DMS114 treated with DMSO at 0.1 percent for 48 hours (cell line): Measurements from ENCODE around the gene MYBPC2.
A peak's percentile ranks its signal among the peaks of the same experiment; 100 is the strongest.

Experiments
- DNase-seq: peaks from one replicate; lab custom pipeline; 2025; ENCODE audit not compliant: unreplicated experiment; lab: John Stamatoyannopoulos, UW

MYBPC2 gene

GRCh38 chr19:50478901-50479715 lies 46.4 kb downstream of the MYBPC2 start:
- peak; percentile 31 for DNase-seq

DNA sequence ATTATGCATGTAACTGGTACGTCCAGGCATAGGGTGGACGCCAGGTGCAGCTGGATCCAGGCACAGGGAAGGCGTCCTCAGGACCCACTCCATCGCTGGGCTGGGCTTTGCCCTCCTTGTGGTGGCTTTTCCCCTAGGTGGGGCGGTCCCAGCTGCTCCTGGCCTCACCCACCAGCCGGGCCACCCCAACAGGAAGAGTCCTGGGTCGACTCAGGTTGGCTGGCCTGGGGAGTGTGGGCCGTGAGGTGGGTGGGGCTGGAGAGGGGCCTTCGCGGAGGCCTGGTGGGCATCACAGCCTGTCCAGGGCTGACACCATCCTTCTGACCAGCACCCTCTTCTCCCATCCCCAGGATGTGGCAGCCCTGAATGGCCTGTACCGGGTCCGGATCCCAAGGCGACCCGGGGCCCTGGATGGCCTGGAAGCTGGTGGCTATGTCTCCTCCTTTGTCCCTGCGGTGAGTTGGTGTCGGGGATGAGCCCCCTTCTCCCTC lies 47.1 kb downstream of the MYBPC2 start:
- no peak for DNase-seq

DNA sequence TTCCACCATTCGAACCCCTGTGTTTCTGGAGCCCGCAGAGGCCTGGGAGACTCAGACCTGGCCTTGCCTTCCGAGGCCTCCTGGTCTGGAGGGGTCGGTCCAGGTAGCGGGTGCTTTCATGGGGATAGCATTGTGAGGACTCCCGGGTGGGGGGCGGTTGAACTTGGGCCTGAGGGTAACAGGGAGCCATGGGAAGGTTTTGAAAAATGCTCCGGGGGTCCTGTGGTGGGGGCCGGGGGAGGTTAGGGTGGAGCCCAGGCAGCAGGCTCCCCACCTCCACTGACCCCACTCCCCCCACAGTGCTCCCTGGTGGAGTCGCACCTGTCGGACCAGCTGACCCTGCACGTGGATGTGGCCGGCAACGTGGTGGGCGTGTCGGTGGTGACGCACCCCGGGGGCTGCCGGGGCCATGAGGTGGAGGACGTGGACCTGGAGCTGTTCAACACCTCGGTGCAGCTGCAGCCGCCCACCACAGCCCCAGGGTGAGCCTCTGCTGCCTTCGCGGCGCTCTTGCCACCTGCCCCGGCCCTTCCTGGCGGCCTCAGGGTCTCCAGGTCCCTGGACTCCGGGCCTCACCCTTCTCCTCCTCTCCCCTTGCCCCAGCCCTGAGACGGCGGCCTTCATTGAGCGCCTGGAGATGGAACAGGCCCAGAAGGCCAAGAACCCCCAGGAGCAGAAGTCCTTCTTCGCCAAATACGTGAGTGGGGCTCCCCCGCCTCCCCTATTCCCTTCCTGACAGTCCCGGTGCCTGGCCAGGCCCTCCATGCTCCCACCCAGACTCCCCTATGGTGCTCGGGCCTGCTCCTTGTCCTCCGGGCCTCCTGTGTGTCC lies 47.8 kb downstream of the MYBPC2 start:
- no peak for DNase-seq

DNA sequence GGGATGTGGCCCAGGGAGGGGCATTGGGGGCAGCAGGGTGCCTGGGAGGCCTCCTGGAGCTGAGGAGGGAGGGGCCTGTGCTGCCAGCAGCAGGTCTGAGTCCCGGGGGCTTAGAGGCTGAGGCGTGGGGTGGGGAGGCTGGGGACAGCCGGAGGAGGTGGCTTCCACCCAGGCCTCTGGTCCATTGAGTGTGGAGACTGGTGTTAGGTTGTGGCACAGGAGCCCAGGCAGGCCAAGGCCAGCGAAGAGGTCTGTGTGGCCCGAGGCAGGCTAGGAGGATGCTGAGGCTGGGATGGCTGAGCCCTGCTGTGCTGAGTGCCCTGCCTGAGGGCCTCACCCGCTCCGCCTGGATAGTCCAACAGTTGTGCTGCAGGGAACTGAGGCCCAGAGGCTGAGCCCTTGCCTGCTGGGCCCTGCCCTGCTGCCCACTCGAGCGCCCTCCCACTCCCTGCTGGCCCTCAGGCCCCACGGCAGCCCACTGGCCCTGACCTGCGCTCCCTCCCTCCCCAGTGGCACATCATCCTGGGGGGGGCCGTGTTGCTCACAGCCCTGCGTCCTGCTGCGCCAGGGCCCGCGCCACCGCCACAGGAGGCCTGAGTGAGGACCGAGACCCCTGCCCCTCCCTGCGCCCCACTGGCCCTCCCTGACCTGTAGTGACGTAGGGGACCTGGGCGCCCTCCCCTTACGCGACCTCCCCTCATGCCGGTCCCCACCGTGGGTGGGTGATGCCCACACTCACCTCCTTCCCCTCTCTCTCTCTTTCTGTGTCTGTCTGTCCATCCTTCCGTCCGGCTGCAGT lies 48.9 kb downstream of the MYBPC2 start:
- no peak for DNase-seq

DNA sequence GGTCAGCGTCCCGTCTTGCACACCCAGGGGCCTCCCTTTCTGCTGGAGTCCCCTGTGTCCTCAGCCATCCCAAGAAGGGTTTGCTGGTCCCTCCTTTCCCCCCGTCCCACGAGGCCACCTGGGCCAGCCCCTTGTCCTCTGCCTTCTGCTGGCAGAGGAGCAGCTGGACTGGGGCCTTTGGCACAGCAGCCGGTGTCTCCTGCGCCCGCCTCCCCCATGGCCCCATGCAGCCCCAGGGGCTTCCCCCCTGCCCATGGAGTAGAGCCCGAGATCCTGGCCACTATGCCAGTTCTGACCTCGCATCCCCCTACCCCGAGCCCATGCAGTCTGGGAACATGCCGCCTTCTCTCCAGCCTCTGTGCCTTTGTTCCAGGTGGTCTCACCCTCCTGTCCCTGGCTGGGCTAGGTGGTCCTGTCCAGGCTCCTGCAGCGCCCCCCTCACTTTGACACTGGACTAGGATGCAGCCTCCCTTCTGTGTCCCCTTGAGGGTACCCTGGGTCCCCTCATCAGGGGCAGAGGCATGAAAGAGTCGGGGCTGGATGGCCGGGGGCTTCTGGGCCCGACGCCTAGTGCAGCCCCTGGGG lies 49.7 kb downstream of the MYBPC2 start:
- DNase-seq: no peak

- no peak for DNase-seq
Measured at GRCh38 chr19:50482916-50483315, 50.2 kb downstream of the MYBPC2 start.

GRCh38 chr19:50485284-50485955 lies 52.7 kb downstream of the MYBPC2 start:
- no peak for DNase-seq

DNA sequence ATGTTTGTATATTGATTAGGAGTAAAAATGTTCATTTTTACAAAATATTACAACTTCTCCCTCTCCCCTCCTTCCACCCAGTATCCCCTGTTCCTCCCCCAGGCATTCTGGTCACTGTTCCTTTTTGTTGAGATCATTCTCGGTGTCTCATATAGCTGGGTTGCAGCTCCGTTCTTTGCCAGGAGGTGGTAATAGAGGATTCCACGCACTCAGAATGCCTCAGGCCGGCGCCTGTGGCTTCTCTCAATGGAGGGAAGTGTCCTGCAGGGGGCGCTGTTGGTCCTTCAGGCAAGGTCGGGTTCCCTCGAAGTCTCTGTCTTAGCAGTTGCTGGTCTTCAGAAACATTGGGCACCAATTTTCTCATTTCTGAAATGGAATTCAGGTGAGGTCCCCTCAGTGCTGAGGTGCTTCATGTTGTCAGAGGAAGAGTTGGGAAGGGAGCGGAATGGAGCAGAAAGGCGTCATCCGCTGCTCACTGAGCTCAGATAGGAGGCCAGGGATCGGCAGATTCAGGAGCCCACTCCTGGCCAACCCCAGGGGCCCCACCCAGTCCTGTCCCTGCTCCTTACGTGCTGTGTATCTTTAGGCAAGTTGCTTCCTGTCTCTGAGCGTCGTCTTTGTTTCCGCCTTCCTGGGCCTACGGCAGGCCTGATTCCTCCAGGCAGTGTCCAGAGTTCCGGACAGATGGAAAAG lies 54.3 kb downstream of the MYBPC2 start:
- no peak for DNase-seq

DNA sequence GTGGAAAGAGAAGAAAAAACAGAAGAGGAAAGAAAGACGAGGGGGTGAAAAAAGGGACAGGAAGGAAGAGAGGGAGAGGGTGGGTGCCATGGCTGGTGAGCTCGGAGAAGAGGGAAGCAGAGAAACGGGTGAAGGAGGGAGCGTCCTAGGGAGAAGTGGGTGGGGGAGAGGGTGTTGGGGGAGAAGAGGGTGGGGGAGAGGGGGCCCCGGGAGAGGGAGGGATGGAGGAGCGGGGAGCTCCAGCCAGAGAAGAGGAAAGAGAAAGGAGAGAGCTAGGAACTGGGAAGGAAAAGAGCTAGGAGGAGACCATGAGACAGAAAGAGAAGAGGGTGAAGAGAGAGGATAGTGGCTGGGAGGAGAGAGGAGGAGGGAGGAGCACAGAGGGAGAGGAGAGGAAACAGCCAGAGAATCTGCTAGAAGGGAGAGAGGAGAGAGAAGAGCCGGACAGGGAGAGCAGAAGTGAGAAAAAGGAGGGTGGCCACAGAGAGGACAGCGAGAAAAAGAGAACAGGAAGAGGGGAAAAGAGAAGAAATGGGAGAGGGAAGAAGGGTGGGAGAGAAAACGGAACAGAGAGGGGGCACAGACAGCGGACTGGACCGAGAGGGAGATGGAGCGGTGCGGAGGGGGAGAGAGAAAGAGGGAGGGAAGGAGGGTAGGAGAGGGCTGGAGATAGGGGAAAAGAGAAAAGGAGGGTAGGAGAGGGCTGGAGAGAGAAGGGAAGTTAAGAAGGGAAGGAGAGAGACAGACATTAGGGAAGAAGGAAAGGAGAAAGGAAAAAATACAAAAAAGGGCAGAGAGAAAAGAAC lies 55.9 kb downstream of the MYBPC2 start:
- no peak for DNase-seq

DNA sequence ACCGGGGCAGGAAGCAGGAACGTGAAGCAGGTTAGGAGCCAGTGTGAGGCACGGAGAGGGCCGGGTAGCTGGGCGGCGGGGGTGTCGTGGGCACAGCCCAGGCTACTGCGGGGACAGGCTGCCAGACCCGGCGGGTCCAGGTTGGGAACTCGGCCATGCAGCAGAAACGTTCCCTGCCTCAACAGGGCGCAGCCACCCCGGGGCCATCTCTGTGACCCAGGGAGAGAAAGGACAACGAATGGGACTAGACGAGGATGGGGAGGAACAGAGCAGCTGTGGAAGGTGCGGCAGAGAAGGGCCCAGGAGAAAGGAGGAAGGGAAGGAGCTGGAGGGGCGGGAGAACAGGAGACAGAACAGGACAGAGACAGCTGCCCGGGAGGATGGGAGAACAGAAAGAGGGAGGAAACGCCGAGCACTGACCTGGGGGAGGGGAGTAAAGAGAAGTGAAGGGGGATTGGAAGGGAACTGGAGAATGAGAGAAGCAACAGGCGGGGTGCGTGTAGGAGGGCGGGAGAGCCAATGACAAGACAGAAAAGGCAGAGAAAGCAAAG lies 56.8 kb downstream of the MYBPC2 start:
- no peak for DNase-seq

DNA sequence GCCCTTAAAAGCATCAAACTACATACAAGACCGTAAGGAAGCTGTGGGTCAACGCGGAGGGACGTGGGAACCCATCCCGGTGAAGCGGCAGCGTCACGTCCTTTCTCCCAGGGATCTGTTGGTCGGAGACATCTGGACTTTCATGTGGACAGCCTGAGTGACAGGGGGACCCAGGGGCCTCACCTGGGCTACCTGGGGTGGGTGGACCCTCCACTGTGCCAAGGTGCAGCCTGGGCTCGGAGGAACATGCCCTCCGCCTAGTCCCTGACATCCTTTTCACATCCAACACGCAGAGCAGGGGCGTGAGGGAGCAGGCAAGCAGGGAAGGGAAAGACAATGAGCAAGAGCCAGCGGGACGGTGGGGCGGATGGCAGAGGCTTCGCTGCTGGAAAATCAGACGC lies 57.7 kb downstream of the MYBPC2 start:
- DNase-seq: no peak

DNA sequence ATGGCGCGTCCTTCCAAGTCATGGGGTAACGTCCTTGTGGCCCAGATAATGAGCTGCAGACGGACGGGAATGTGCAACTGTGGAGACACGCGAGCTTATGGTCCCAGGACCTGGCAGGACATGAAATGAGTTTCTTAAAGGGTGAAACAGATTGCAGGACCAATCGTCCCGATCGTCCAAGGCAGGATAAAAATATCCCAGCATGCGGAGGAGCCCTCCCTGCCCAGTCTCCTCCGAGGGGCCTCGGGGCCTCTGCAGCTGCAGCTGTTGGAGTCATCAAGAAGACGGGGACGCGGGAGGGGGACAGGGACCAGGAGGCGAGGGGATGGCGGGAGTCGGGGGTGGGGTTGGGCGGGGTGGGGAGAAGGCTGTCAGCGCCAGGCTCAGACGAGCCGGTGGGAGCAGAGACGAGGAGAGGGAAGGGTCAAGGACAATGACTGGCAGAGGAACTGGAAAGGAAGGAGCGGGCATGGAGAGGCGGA lies 58.3 kb downstream of the MYBPC2 start:
- DNase-seq: no peak

DNA sequence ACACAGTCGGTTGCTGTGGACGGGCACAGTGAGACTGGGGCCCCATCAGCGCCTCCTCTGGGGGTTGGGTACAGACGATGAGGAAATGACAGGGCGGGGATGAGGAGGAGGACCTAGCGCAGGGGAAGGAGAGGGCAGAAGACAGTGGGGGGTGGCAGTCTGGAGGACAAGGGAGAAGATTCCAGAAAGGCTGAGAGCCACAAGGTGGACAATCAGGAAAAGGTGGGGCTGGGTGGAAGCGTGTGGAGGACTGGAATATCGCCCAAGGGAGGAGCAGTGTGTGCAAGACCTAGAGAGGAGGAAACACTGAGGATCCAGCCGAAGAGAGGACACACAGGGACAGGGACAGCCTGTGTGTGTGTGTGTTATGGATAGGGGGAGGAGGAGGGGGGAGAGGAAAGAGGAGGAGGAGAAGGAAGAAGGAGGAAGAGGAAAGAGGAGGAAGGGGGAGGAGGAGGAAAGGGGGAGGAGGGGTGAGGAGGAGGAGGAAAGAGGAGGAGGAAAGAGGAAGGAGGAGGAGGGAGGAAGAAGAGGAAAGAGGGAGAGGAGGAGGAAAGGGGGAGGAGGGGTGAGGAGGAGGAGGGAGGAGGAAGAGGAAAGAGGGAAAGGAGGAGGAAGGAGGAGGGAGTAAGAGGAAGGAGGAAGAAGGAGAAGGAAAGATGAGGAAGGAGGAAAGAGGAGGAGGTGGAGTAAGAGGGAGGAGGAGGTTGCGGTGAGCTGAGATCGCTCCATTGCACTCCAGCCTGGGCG lies 59.8 kb downstream of the MYBPC2 start:
- no peak for DNase-seq

DNA sequence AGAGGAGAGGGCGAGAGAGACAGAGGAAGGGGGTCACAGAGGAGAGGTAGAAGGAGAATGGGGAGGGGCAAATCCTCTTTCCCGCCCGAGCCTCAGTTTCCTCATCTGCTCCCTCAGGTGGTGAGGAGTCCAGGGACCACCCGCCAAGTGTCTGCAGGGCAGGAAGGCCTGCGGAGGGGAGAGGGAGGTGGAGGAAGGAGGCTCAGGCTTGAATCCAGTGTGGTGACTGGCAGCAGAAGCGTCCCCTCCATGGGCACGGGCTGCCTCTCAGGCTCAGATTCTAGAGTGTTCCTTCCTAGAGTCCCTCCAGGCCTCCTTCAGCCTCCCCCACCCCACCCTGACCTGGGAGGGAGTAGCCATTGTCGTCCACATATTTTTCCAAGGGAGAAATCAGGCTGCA lies 60.5 kb downstream of the MYBPC2 start:
- DNase-seq: no peak

- DNase-seq: no peak
Measured at GRCh38 chr19:50494186-50495019, 61.7 kb downstream of the MYBPC2 start.

- DNase-seq: no peak
Measured at GRCh38 chr19:50495020-50495531, 62.4 kb downstream of the MYBPC2 start.
